Tibial nerve (tissue), 4 donors: ENCODE data around the gene KLHDC7A.

Source experiments
- EP300 ChIP-seq, 2 donors: sonication (generic); formaldehyde crosslinking; IDR thresholded peaks; one replicate each; pipeline ENCODE4 v1.6.1; 2017; ENCODE audit warnings: antibody characterized with exemption in 2 of 2, mild to moderate bottlenecking in 1 of 2
- POLR2A ChIP-seq, 2 donors: fragments of 450-650 bp; IDR thresholded peaks; one replicate each; pipeline ENCODE4 v1.6.1; 2017; ENCODE audit warnings: antibody characterized with exemption in 2 of 2, mild to moderate bottlenecking in 2 of 2, moderate library complexity in 2 of 2
- TF ChIP-seq, protein P1 (sequence below), 5 experiments: fragments of 200-600 bp in 3 of 5; fragments of 450-650 bp in 2 of 5; sonication (generic) in 3 of 5; IDR thresholded peaks; one replicate each; pipeline ENCODE4 v1.5.1; 2016 to 2019; ENCODE audit warnings: antibody characterized with exemption in 5 of 5, mild to moderate bottlenecking in 3 of 5, moderate library complexity in 2 of 5

DNA sequence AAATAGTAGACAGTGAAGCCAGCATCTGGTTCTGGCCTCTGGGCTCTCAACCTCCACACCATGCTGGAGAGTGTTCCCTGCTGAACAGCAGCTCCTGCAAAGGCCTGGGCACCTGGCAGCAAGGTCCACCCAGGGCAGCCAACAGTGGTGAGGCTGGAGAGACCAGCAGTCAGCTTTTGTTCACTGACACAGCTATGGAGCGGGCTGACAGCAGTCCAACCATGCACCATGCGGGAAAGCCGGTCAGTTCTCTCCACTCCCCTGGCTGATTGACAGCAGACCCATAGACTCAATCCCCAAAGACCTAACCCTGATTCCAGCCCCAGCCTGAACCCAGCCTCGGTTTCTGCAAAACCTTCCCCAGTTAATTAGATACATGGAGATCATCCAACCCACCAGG lies 49.0 kb downstream of the KLHDC7A start:
- TF ChIP-seq, protein P1, sequence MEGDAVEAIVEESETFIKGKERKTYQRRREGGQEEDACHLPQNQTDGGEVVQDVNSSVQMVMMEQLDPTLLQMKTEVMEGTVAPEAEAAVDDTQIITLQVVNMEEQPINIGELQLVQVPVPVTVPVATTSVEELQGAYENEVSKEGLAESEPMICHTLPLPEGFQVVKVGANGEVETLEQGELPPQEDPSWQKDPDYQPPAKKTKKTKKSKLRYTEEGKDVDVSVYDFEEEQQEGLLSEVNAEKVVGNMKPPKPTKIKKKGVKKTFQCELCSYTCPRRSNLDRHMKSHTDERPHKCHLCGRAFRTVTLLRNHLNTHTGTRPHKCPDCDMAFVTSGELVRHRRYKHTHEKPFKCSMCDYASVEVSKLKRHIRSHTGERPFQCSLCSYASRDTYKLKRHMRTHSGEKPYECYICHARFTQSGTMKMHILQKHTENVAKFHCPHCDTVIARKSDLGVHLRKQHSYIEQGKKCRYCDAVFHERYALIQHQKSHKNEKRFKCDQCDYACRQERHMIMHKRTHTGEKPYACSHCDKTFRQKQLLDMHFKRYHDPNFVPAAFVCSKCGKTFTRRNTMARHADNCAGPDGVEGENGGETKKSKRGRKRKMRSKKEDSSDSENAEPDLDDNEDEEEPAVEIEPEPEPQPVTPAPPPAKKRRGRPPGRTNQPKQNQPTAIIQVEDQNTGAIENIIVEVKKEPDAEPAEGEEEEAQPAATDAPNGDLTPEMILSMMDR (IDR thresholded peaks at IDR 0.05) = no peak
- no peak for TF ChIP-seq POLR2A (IDR thresholded peaks at IDR 0.05)
- TF ChIP-seq EP300 (IDR thresholded peaks at IDR 0.05) = no peak
